Measurements from ENCODE around the gene TGIF2LX.
"Not testable (repeated sequence)": the region's sequence is repeated elsewhere in the genome, so short reads cannot be mapped to it uniquely, and the experiment has no call there.

TGIF2LX gene

DNA sequence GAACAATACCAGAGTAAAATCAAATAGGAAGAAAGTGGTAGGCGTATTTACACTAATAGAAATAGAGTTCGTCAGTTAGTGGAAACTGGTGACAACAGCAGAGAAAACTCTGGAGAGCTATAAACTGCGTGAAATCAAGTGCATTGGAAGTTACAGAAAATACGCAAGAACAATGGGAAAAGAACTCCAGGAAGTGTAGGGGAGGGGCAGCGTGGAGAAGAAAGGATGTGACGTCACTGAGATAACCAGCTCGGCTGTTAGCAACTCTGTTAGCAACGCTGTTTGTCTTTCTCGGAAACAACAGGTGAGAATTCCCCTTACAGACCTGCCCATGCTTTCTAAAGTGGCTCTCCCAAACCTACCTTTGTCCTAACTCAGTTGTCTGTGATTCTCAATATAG lies at the start of gene TGIF2LX:
Gene TGIF2LX (plus strand): TSS at position 244 of the 400 bp plus-strand sequence. CDS start 178 bp downstream, outside the sequence.
- not testable (repeated sequence) for DNase-seq (ENCODE audit: low read depth, low spot score)

GRCh38 chrX:89922338-89922934 lies 728 bp downstream of the TGIF2LX start:
- not testable (repeated sequence) for DNase-seq (ENCODE audit: low read depth, low spot score)

- DNase-seq (ENCODE audit: low read depth, low spot score) = not testable (repeated sequence)
These were observed 21.4 kb downstream of the TGIF2LX start for GRCh38 chrX:89943077-89943476.

DNA sequence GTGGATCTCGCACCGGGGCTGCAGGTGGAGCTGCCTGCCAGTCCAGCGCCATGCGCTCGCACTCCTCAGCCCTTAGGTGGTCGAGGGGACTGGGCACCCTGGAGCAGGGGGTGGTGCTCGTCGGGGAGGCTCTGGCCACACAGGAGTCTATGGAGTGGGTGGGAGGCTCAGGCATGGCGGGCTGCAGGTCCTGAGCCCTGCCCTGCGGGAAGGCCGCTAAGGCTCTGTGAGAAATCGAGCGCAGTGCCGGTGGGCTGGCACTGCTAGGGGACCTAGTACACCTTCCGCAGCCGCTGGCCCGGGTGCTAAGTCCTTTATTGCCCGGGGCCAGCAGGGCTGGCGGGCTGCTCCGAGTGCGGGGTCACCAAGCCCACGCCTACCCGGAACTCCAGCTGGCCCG lies 43.9 kb downstream of the TGIF2LX start:
- DNase-seq (ENCODE audit: low read depth, low spot score) = not testable (repeated sequence)
